GM21390 (cell line): Measurements from ENCODE around the gene FBLIM1.

Experiments
- ATAC-seq: cut with Tn5 transposase; IDR thresholded peaks from one replicate; pipeline ENCODE4 v1.9.1; 2021; ENCODE audit not compliant: unreplicated experiment

Gene FBLIM1

DNA sequence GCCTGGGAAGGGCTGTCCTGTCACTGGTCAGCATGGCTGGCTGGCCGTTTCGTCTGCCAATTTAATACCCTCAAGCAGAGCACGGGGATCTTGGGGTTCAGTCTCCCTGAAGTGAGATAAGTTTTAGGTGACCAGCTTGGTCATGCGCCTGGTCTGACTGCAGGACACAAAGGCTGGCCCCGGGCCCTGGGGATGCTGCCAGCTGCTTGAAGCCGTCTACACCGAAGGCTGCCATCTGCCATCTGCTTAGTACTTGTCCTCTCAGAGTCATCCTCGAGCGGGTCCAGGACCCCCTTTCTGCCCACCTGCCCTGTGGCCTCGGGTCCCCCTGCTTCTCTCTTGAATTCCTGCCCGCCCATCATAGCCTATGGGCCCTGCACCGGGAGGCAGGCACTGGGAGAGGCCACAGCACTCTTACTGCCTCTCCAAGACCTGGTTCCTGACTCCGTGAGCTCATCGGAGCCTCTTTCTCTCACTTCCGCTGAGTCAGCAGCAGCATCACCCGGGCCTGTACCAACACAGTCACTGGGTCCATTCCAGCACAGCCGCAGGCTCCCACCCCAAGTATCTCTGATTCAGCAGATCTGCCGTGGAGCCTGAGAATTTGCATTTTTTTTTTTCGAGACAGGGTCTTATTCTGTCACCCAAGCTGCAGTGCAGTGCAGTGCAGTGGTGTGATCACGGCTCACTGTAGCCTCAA lies 7.0 kb downstream of the FBLIM1 start:
- ATAC-seq = no peak

- no peak for ATAC-seq
These were observed 9.3 kb downstream of the FBLIM1 start for GRCh38 chr1:15767941-15768340.

DNA sequence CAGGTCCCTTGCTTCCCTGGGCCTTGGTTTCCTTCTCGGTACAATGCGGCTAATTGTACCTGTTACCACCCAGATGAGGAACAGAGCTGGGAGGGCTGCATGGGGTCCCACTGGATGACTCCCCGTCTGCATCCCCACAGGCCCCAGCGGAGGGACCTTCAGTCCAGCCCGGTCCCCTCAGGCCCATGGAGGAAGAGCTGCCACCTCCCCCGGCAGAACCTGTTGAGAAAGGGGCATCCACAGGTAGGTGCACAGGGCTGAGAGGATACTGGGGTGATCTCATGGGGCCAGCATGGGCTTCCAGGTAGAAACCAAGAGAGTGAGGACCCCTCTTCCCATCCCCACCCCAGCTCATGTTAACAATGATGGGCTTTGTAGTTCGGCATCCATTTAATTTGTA lies 9.8 kb downstream of the FBLIM1 start:
- no peak for ATAC-seq

DNA sequence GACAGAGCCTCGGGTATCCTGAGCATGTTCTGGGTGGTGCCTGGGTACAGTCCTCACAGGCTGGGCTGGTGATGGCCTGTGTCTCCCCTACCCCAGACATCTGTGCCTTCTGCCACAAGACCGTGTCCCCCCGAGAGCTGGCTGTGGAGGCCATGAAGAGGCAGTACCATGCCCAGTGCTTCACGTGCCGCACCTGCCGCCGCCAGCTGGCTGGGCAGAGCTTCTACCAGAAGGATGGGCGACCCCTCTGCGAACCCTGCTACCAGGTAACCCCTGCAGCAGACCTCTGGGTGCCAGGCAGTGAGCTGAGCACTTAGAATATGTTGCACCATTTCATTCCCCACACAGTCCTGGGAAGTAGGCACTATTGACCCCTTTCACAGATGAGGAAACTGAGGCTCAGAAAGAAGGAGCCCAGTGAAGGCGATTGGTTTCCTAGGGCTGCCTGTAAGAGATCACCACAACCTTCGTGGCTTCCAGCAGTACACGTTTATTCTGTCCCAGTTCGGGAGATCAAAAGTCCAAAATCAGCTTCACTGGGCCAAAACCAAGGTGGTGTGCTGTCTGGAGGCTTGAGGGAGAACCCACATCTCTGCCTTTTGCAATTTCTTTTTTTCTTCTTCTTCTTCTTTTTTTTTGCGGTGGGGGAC lies 11.8 kb downstream of the FBLIM1 start:
- ATAC-seq = no peak

DNA sequence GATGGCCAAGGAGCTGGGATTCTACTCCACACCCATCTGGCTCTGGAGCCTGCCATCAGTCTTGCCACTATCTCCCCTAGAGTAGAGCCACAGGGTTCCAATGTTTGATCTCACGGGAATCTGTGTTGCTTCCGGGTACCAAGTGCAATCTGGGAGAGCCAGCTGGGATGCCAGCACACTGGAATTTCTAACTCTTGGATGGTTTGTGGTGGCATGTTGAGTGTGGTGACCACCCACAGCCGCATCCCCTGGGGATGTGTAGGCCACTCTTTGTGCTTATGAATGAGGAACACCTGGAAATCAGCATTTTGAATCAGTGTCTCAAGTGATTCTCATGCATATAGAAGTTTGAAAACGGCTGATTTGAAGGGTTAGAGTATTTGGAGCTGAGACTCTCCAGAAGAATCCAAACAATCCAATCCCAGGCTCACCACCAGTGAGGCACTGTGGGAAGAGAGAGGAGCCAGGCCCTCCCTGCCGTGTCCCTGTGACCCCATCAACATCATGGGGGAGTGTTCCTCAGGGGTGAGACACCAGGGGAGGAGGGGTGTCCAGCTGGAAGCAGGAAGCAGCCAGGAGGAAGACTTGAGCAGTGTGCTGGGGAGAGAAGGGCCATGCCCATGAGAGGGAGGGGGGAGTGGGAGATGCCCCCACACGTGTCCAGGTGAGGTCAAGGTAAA lies 13.4 kb downstream of the FBLIM1 start:
- no peak for ATAC-seq

GRCh38 chr1:15775706-15776105 lies 17.1 kb downstream of the FBLIM1 start:
- no peak for ATAC-seq

- ATAC-seq = no peak
These were observed 19.5 kb downstream of the FBLIM1 start for GRCh38 chr1:15777909-15778707.

- no peak for ATAC-seq
These were observed 27.1 kb downstream of the FBLIM1 start for GRCh38 chr1:15785683-15786082.

DNA sequence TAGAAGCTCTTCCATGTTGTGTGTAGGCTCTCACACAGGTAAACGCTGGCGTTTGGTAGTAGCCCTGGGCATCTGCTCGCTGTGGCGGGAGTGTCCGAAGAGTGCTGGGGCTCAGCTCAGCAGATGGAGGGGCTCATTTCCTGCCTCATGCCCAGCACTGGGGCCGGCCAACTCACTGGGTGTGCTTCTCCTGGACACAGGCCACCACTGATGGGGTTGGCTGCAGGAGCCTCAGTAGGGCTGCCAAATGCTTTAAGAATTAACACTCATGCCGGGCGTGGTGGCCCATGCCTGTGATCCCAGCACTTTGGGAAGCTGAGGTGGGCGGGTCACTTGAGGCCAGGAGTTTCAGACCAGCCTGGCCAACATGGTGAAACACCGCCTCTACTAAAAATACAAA lies 28.0 kb downstream of the FBLIM1 start:
- no peak for ATAC-seq

- no peak for ATAC-seq
These were observed 30.2 kb downstream of the FBLIM1 start for GRCh38 chr1:15788624-15789301.

- no peak for ATAC-seq
These were observed 37.5 kb downstream of the FBLIM1 start for GRCh38 chr1:15796086-15796462.

DNA sequence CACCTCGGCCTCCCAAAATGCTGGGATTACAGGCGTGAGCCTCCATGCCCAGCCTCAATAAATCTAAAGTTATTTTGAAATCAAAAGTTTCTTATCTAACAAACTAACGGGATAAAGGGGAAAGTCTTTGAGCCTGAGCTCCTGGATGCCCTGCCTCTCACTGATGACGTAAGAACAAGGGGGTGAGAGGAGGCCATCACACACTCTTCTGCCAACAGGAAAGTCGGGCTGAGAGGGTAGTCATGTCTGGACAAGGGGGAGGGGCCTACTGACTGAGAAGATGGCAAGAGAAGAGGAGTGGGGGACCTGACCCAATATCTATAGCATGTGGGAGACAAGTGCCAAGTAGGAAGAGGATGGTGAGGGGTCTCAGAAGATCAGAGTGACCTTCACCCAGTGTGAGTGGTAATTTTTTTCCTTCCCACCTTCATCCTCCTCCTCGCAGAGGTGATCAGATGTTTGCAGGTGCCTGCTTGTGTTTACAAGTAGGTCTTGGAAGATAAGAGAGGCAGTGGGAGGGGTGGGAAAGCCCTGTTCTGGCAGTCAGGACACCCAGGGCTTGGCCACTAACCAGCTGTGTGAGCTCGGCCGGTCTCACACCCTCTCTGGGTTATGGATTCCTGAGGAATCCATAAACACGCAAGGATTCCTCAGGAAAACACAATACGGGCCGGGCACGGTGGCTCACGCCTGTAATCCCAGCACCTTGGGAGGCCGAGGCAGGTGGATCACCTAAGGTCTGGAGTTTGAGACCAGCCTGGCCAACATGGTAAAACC lies 39.2 kb downstream of the FBLIM1 start:
- ATAC-seq = no peak

DNA sequence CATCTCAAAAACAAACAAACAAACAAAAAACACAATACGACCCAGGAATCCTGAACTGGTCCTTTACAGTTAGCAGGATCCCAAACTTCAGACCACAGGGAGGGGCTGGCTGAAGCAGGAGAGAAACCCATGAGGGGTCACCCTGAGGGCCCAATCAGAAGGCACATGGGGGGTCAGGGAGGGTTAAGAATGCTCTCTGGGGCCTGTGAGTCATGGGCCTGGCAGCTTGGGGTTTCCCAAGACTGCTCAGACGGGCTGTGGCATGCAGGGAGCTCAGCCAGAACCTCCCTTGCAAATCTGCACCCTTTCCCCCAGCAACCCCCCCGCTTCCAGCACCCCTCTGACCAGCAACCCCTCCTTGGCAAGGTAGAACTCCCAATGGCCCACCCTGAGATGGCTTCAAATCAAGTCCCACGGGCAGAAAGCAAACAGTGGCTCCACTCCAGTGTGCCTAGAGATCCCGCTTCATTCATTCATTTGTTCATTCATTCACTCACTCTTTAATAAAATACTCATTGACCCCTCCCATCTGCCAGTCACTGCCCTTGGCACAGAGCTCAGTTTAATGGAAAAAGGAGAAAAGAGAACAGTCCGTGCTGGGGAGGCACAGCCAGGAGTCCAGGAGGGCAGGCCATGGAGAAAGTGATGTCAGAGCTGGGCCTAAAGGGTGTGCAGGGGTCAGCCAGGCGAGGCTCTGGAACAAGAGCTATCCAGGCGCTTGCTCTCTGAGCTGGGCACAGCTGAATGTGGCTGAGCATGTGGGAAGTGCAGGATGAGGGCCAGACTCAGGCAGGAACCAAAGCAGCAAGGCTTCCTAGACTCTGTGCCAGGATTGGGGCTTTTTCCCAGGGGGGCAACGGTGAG lies 40.6 kb downstream of the FBLIM1 start:
- ATAC-seq = no peak

- no peak for ATAC-seq
These were observed 41.6 kb downstream of the FBLIM1 start for GRCh38 chr1:15799928-15800835.

DNA sequence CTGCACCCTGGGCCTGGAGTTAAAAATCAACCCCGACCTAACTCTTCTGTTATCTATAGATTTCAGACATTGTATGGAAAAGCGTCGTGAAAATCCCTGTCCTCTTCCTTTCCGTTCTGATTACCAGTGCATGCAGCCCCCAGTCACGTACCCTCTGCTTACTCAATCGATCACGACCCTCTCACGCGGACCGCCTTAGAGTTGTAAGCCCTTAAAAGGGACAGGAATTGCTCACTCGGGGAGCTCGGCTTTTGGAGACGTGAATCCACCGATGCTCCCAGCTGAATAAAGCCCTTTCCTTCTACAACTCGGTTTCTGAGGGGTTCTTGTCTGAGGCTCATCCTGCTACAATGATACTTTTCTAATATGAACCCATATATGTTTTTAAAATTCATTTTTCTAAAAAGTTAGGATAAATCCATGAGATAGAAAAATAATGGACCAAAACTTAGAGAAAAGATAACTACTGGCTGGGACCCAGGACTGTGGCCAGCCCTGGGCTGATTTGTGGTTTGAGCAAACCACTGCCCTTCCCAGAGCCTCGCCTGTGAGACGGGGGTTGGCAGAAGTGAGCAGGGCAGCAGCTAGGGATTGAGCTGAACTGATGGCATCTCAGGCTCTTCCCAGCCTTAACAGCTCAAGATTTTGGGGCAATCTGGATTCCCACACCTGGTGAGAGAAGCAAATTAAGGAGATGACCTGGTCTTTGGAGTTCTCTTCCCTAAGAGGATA lies 43.8 kb downstream of the FBLIM1 start:
- ATAC-seq = no peak

GRCh38 chr1:15803380-15803779 lies 44.8 kb downstream of the FBLIM1 start:
- ATAC-seq = no peak

- no peak for ATAC-seq
These were observed 45.5 kb downstream of the FBLIM1 start for GRCh38 chr1:15804060-15804459.

GRCh38 chr1:15807121-15807520 lies 48.5 kb downstream of the FBLIM1 start:
- no peak for ATAC-seq
